GM12874 (cell line): ENCODE results near the gene ZFP62.

Source experiments
- TF ChIP-seq, protein P1 (sequence below): IDR thresholded peaks from 2 replicates; pipeline ENCODE4 v1.5.1; 2011; ENCODE audit warnings: low read depth, mild to moderate bottlenecking, control low read depth, low read length, moderate library complexity; ENCODE audit not compliant: insufficient read depth

ZFP62 gene

DNA sequence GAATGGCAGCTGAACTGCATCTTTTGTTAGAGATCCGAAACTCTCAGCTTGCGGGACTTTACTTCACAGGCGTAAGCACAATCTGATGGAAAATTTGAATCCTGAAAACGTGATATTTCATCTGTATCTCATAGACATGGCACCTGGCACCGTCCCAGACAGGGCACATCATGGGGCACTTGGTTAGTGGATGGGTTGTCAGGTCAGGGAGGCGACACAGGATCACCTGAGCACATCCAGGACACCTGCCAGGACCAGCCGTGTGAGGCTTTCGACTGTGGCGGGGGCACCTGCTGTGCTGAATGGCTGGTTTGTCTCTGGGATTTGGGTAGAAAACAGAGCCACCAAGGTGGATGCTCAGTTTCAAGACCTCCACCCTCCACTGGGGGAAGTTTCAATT lies 11.3 kb upstream of the ZFP62 start:
- TF ChIP-seq, protein P1, sequence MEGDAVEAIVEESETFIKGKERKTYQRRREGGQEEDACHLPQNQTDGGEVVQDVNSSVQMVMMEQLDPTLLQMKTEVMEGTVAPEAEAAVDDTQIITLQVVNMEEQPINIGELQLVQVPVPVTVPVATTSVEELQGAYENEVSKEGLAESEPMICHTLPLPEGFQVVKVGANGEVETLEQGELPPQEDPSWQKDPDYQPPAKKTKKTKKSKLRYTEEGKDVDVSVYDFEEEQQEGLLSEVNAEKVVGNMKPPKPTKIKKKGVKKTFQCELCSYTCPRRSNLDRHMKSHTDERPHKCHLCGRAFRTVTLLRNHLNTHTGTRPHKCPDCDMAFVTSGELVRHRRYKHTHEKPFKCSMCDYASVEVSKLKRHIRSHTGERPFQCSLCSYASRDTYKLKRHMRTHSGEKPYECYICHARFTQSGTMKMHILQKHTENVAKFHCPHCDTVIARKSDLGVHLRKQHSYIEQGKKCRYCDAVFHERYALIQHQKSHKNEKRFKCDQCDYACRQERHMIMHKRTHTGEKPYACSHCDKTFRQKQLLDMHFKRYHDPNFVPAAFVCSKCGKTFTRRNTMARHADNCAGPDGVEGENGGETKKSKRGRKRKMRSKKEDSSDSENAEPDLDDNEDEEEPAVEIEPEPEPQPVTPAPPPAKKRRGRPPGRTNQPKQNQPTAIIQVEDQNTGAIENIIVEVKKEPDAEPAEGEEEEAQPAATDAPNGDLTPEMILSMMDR = no peak

DNA sequence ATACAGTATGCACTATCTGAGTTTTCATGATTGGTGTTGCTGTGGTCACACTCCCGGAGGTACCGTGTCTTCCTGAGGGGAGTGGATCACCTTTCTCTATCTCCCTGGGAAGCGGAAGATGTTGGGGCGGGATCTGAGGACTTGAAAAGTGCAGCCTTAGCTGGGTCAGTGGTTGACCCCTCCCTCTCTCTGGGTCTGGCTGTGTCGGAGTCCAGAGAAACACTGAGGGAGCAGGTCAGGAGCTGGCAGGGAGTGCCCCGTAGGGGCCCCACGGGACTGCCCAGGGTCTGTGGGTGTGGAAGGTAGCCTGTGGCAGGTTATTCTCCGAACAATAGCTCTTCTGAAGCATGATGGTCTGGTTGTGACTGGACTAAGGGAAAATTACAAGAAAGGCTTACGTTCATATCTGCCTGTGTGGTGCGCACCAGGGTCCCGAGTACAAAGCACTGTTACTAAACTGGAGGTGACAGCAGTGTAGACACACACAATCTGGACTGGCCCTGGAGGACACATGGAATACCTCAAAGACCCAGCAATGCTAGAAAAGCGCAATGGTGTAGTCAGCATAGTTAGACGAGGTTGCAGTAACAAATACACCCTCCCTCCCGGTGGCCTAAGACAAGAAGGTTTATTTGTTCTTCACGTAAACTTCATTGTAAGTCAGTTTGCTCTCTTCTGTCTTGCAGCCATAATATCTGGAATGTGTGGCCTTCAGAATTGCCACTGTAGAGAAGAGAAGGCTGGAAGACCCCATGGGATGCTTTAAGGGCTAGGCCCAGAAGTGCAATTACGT lies 9.4 kb upstream of the ZFP62 start:
- TF ChIP-seq, protein P1 = no peak

DNA sequence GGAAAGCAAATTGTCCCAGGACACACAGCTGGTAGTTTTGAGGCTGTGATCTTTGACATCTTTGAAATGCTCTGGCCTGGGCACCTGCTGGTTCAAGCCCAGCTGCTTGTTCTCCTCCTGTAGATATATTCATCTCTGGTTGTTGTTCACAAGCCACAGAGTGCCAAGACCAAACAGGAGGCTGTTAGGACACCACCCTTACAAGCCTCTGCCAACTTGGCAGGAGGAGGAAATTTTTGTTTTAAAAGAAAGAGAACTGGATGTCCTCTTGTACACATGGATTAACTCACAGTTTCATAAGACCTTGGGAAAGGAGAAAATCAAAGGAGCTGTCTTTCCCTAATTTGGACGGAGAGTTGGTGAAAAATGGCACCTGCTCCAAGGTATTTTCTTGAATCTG lies 8.5 kb upstream of the ZFP62 start:
- TF ChIP-seq, protein P1 = no peak

DNA sequence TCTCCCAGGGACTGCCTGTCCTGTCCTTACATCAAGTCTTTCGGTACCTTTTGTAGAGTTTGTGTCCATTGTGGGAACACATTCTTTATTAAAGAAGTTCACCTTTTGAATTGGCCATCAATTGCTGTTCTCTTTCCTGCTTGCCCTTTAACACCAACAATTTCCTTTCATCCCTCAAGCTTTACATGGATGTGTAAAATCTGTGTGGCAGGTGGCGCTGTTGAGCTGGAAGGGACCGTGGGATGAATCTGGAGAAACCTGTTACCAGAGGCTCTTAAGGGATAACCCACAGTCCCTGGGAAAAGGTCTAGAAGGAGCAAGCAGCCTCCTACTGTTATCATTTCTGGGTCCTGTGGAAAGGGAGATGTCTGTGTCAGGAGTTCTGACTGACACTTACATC lies 7.9 kb upstream of the ZFP62 start:
- TF ChIP-seq, protein P1 = peak; percentile 68

DNA sequence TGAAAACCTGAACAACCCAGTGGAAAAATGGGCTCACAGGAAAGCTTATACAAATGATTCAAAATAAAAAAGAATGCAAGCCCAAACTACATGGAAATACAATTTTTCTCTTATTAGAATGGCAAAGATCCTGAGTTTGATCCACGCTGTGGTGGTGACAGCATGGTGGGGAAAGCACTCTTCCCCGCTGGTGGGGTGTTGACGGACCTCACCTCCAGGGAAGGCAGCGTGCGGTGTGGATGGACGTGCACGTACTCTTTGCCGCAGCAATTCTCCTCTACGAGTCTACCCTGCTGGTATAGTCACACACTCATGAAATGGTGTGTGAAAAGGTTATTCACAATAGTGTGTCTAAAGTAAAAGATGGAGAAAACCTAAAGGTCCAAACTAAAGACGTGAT lies 5.9 kb upstream of the ZFP62 start:
- TF ChIP-seq, protein P1 = no peak

DNA sequence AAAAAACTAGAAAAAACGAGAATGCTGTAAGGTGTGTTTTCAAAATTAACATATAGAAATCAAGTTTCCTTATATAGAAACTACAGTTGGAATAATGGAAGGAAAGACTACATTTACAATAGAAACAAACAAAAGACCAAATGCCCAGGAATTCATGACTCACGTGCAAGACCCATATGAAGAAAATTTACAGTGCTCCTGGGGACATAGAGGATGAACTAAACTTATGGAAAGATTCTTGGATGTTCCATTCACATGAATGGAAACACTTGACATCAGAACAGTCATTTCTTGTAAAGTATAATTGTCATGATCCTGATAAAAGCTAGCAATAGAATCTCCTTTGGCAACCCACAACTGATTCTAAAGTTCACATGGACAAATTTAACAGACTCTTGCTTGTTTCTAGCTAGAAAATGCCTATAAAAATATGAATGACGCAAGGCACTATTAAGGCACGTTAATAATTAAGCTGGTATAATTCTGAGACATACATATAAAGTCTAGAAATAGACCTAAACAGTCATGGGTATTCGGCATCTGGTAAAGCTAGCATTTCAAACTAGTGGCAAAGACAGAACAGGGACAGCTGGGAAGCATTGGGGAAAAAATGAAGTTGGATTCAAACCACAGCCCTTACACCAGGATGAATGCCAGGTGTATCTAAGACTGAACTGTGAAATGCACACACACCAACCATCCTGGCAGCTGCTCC lies 5.1 kb upstream of the ZFP62 start:
- TF ChIP-seq, protein P1 = no peak

DNA sequence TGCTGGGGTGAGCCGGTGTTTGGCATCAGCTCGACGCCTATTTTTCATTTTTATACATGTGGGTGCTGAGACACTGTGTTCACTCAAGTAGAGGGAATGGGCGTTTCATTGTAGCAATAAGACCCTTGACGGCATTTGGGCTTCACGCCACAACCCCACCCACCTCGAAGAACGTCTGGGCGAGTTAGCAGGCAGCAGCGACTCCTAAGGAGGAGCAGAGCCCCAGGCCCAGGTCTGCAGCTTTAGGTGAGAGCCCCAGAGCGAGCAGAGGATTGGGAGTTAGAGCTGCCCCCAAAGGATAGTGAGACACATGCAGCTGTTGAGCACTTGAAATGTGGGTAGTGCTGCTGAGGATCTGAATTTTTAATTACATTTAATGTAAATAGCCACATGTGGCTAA lies 1.6 kb upstream of the ZFP62 start:
- TF ChIP-seq, protein P1 = no peak
